GM19025 (cell line): Measurements from ENCODE around the gene CSAD.
A peak's percentile ranks its signal among the peaks of the same experiment; 100 is the strongest.
"Not testable (repeated sequence)": the region's sequence is repeated elsewhere in the genome, so short reads cannot be mapped to it uniquely, and the experiment has no call there.

Experiments used
- ATAC-seq: cut with Tn5 transposase; IDR thresholded peaks from one replicate; pipeline ENCODE4 v1.9.1; 2021; ENCODE audit warnings: mild to moderate bottlenecking, low read depth, moderate library complexity; ENCODE audit not compliant: unreplicated experiment

Gene CSAD

GRCh38 chr12:53218551-53219291, 38.0 kb upstream of the CSAD start:
- ATAC-seq, result no peak

- no peak for ATAC-seq
Observed at GRCh38 chr12:53217931-53218307, 37.2 kb upstream of the CSAD start.

GRCh38 chr12:53217051-53217930, 36.6 kb upstream of the CSAD start:
- no peak for ATAC-seq

GRCh38 chr12:53215497-53215896, 34.8 kb upstream of the CSAD start:
- ATAC-seq, result no peak

- no peak for ATAC-seq
Observed at GRCh38 chr12:53214687-53215455, 34.1 kb upstream of the CSAD start.

GRCh38 chr12:53214221-53214620, 33.5 kb upstream of the CSAD start:
- ATAC-seq, result no peak

- ATAC-seq, result no peak
Observed at GRCh38 chr12:53213348-53213747, 32.6 kb upstream of the CSAD start.

GRCh38 chr12:53212931-53213330, 32.2 kb upstream of the CSAD start:
- no peak for ATAC-seq

GRCh38 chr12:53211476-53212381, 31.0 kb upstream of the CSAD start:
- ATAC-seq, result no peak

- ATAC-seq, result no peak
Observed at GRCh38 chr12:53210843-53211242, 30.1 kb upstream of the CSAD start.

- ATAC-seq, result peak; percentile 41
Observed at GRCh38 chr12:53208877-53209463, 28.2 kb upstream of the CSAD start.

- no peak for ATAC-seq
Observed at GRCh38 chr12:53208435-53208834, 27.7 kb upstream of the CSAD start.

- ATAC-seq, result peak; percentile 40
Observed at GRCh38 chr12:53207042-53207441, 26.3 kb upstream of the CSAD start, which contains the start of gene ITGB7. TSS of gene ITGB7 (minus strand) at chr12:53207251. CDS start at chr12:53200443, 6,808 bp downstream.

GRCh38 chr12:53205747-53206419, 25.2 kb upstream of the CSAD start:
- ATAC-seq, result peak; percentile 57

- ATAC-seq, result no peak
Observed at GRCh38 chr12:53204351-53204750, 23.6 kb upstream of the CSAD start.

- not testable (repeated sequence) for ATAC-seq
Observed at GRCh38 chr12:53202316-53202715, 21.6 kb upstream of the CSAD start.

GRCh38 chr12:53201639-53202038, 20.9 kb upstream of the CSAD start:
- ATAC-seq, result no peak

GRCh38 chr12:53201177-53201541, 20.4 kb upstream of the CSAD start:
- ATAC-seq, result no peak
